BLaER1 (cell line): ENCODE results near the gene HBE1.
"Not testable (repeated sequence)": the region's sequence is repeated elsewhere in the genome, so short reads cannot be mapped to it uniquely, and the experiment has no call there.

ENCODE experiments used
- H3K27ac ChIP-seq: shearing (Covaris generic); formaldehyde crosslinking; 2 replicates; pipeline ENCODE4 v1.8.1; 2022
- H3K27me3 ChIP-seq: shearing (Covaris generic); formaldehyde crosslinking; 2 replicates; pipeline ENCODE4 v1.8.1; 2022
- H3K36me3 ChIP-seq: shearing (Covaris generic); formaldehyde crosslinking; 2 replicates; pipeline ENCODE4 v1.8.1; 2022
- H3K4me1 ChIP-seq: shearing (Covaris generic); formaldehyde crosslinking; 2 replicates; pipeline ENCODE4 v1.8.1; 2022
- H3K4me2 ChIP-seq: shearing (Covaris generic); formaldehyde crosslinking; 2 replicates; pipeline ENCODE4 v1.8.1; 2022
- H3K4me3 ChIP-seq: shearing (Covaris generic); formaldehyde crosslinking; 2 replicates; pipeline ENCODE4 v1.8.1; 2022
- H3K9ac ChIP-seq: shearing (Covaris generic); formaldehyde crosslinking; 2 replicates; pipeline ENCODE4 v1.8.1; 2022
- H3K9me3 ChIP-seq: shearing (Covaris generic); formaldehyde crosslinking; 2 replicates; pipeline ENCODE4 v1.8.1; 2022
- H4K20me1 ChIP-seq: shearing (Covaris generic); formaldehyde crosslinking; 2 replicates; pipeline ENCODE4 v1.8.1; 2022
- Cebpa-rat ChIP-seq: shearing (Covaris generic); IDR thresholded peaks from 2 replicates; pipeline ENCODE4 v1.8.1; 2022

The HBE1 gene

GRCh38 chr11:5252919-5253265 lies 16.9 kb downstream of the HBE1 start:
- Histone ChIP-seq H3K4me1 (no peaks in the 10 kb centered on the region), H3K27me3 (no peaks in the 10 kb centered on the region), H3K4me3 (no peak overlapping the region), H3K4me2 (no peak overlapping the region), H3K36me3 (no peaks in the 10 kb centered on the region), H4K20me1 (no peaks in the 10 kb centered on the region), H3K9ac (no peak overlapping the region), H3K27ac (no peak overlapping the region), H3K9me3 (no peaks in the 10 kb centered on the region)
- no peak for TF ChIP-seq Cebpa-rat

- no peaks in the 10 kb centered on the region for H3K4me1 ChIP-seq
- no peaks in the 10 kb centered on the region for H3K36me3 ChIP-seq
- TF ChIP-seq Cebpa-rat: no peak
- H4K20me1 ChIP-seq: no peaks in the 10 kb centered on the region
- no peak overlapping the region for H3K4me3 ChIP-seq
- H3K9ac ChIP-seq: no peak overlapping the region
- H3K27me3 ChIP-seq: no peaks in the 10 kb centered on the region
- H3K4me2 ChIP-seq: no peak overlapping the region
- no peak overlapping the region for H3K27ac ChIP-seq
- H3K9me3 ChIP-seq: no peaks in the 10 kb centered on the region
Measured at GRCh38 chr11:5252192-5252918, 17.4 kb downstream of the HBE1 start.

- H4K20me1 ChIP-seq: no peaks in the 10 kb centered on the region
- no peak overlapping the region for H3K9ac ChIP-seq
- no peaks in the 10 kb centered on the region for H3K9me3 ChIP-seq
- no peak overlapping the region for H3K27ac ChIP-seq
- no peak overlapping the region for H3K4me2 ChIP-seq
- no peaks in the 10 kb centered on the region for H3K4me1 ChIP-seq
- TF ChIP-seq Cebpa-rat: no peak
- H3K36me3 ChIP-seq: no peaks in the 10 kb centered on the region
- H3K4me3 ChIP-seq: no peak overlapping the region
- no peaks in the 10 kb centered on the region for H3K27me3 ChIP-seq
Measured at GRCh38 chr11:5251746-5252145, 18.0 kb downstream of the HBE1 start.

GRCh38 chr11:5250543-5251204 lies 19.1 kb downstream of the HBE1 start:
- H3K27ac ChIP-seq: no peak overlapping the region
- H3K4me1 ChIP-seq: no peaks in the 10 kb centered on the region
- no peaks in the 10 kb centered on the region for H3K9me3 ChIP-seq
- H3K27me3 ChIP-seq: no peaks in the 10 kb centered on the region
- H4K20me1 ChIP-seq: no peaks in the 10 kb centered on the region
- no peaks in the 10 kb centered on the region for H3K36me3 ChIP-seq
- H3K9ac ChIP-seq: no peak overlapping the region
- no peak overlapping the region for H3K4me3 ChIP-seq
- no peak for TF ChIP-seq Cebpa-rat
- H3K4me2 ChIP-seq: no peak overlapping the region

GRCh38 chr11:5249807-5250396 lies 19.8 kb downstream of the HBE1 start, which contains the start of gene HBG1:
Gene HBG1, minus strand, starts transcription at chr11:5249857. Its CDS starts 53 bp downstream, at chr11:5249804.
- H3K9ac ChIP-seq, H3K9me3 ChIP-seq, H3K4me3 ChIP-seq, H3K27me3 ChIP-seq, H4K20me1 ChIP-seq, H3K36me3 ChIP-seq, H3K27ac ChIP-seq, H3K4me2 ChIP-seq, H3K4me1 ChIP-seq: not testable (repeated sequence)

- not testable (repeated sequence) for H3K9me3 ChIP-seq, H3K4me1 ChIP-seq, H3K27me3 ChIP-seq, H3K9ac ChIP-seq, H3K4me3 ChIP-seq, H3K4me2 ChIP-seq, H3K27ac ChIP-seq, H3K36me3 ChIP-seq, H4K20me1 ChIP-seq
Measured at GRCh38 chr11:5248498-5248897, 21.2 kb downstream of the HBE1 start.

- Histone ChIP-seq H3K9ac (no peak overlapping the region), H3K4me2 (no peak overlapping the region), H3K27ac (no peak overlapping the region)
Measured at GRCh38 chr11:5247472-5248192, 22.1 kb downstream of the HBE1 start.

GRCh38 chr11:5246772-5247471 lies 22.8 kb downstream of the HBE1 start:
- H3K4me3 ChIP-seq: no peak overlapping the region
- H3K9me3 ChIP-seq: no peaks in the 10 kb centered on the region
- no peak overlapping the region for H3K4me2 ChIP-seq
- no peaks in the 10 kb centered on the region for H3K36me3 ChIP-seq
- H3K27me3 ChIP-seq: no peaks in the 10 kb centered on the region
- H3K4me1 ChIP-seq: no peaks in the 10 kb centered on the region
- no peaks in the 10 kb centered on the region for H4K20me1 ChIP-seq
- no peak for TF ChIP-seq Cebpa-rat
- no peak overlapping the region for H3K9ac ChIP-seq
- H3K27ac ChIP-seq: no peak overlapping the region

More at GRCh38 chr11:5247472-5248192, 22.1 kb downstream of the HBE1 start:
- Histone ChIP-seq H3K4me3 (no peak overlapping the region), H4K20me1 (no peaks in the 10 kb centered on the region), H3K36me3 (no peaks in the 10 kb centered on the region), H3K4me1 (no peaks in the 10 kb centered on the region), H3K27me3 (no peaks in the 10 kb centered on the region), H3K9me3 (no peaks in the 10 kb centered on the region)
- TF ChIP-seq Cebpa-rat: no peak

- Histone ChIP-seq H3K27me3 (no peaks in the 10 kb centered on the region), H3K4me2 (no peak overlapping the region), H3K9ac (no peak overlapping the region), H3K4me3 (no peak overlapping the region), H3K27ac (no peak overlapping the region), H3K4me1 (no peaks in the 10 kb centered on the region), H3K9me3 (no peaks in the 10 kb centered on the region), H3K36me3 (no peaks in the 10 kb centered on the region), H4K20me1 (no peaks in the 10 kb centered on the region)
- no peak for TF ChIP-seq Cebpa-rat
Measured at GRCh38 chr11:5245155-5245554, 24.6 kb downstream of the HBE1 start.
